Measurements from ENCODE around the gene MRLN. TPM values are rescaled to one million over a fixed set of nuclear protein-coding genes. Genes with fewer than 3 reads are reported as not detected.

MRLN gene
- total and polyA plus RNA-seq, 8 donors, result 5.0 TPM; not detected in 7

DNA sequence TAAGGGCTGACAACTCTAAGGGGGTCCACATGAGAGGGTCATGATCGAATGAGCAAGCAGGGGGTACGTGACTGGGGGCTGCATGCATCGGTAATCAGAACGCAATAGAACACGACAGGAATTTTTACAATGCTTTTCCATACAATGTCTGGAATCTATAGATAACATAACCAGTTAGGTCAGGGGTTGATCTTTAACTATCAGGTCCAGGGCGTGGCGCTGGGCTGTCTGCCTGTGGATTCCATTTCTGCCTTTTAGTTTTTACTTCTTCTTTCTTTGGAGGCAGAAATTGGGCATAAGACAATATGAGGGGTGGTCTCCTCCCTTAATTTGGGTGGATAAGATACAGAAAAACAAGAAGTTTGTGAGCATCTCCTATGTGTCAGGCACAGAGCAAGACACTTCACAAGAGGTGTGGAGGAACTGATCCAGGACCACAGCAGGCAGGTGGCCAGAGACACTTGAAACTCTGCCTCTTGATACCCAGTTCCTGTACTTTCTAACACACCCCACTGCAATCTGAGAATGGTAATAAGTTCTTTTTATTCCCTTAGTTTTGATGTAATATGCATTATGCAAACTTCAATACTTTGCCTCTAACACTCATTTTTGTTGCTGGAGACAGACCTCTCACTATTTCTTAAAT, 18.0 kb upstream of the MRLN start:
- no peak for DNase-seq

DNA sequence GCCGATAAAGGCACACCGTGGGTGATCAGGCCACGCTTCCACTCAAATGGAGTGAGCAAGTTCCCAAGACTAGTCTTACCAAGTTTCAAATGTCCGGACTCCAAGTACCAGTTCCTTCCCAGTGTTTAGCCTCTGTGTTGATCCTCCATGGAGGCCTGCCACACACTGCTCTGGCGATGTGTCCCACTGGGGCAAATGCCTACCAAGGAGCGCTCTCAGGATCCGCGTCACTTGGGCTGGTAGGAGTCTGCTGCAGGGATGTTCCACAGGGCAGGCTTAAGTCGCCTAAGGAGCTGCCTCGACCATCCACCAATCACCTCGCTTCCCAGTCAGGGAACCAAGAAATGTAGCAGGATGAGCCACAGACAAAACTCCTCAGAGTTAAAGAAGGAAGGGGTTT, 17.4 kb upstream of the MRLN start:
- TF ChIP-seq, protein P1, sequence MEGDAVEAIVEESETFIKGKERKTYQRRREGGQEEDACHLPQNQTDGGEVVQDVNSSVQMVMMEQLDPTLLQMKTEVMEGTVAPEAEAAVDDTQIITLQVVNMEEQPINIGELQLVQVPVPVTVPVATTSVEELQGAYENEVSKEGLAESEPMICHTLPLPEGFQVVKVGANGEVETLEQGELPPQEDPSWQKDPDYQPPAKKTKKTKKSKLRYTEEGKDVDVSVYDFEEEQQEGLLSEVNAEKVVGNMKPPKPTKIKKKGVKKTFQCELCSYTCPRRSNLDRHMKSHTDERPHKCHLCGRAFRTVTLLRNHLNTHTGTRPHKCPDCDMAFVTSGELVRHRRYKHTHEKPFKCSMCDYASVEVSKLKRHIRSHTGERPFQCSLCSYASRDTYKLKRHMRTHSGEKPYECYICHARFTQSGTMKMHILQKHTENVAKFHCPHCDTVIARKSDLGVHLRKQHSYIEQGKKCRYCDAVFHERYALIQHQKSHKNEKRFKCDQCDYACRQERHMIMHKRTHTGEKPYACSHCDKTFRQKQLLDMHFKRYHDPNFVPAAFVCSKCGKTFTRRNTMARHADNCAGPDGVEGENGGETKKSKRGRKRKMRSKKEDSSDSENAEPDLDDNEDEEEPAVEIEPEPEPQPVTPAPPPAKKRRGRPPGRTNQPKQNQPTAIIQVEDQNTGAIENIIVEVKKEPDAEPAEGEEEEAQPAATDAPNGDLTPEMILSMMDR (IDR thresholded peaks at IDR 0.05), result no peak
- TF ChIP-seq EP300 (IDR thresholded peaks at IDR 0.05), result no peak
- no peak for TF ChIP-seq POLR2A (IDR thresholded peaks at IDR 0.05)
- no peak for TF ChIP-seq POLR2AphosphoS5 (IDR thresholded peaks at IDR 0.05)
- H3K4me3 ChIP-seq, result no peak overlapping the region
- H3K4me1 ChIP-seq, result no peaks in the 10 kb centered on the region
- H3K27ac ChIP-seq, result no peak overlapping the region
- no peak for DNase-seq
- intact Hi-C loops (cut with DNase I; ENCODE audit: low total_unique reads), result no loop called here
- H3K36me3 ChIP-seq, result no peaks in the 10 kb centered on the region
- H3K27me3 ChIP-seq, result no peaks in the 10 kb centered on the region
- H3K9me3 ChIP-seq, result no peaks in the 10 kb centered on the region
- WGBS, 5 donors, result 94 to 98% (median 97%) methylated on average over 11 of the region's 11 CpGs

More for the DNA sequence above, 18.0 kb upstream of the MRLN start:
- H3K36me3 ChIP-seq, result no peaks in the 10 kb centered on the region
- no peaks in the 10 kb centered on the region for H3K9me3 ChIP-seq
- intact Hi-C loops (cut with DNase I; ENCODE audit: low total_unique reads), result no loop called here
- WGBS, 5 donors, result 82 to 90% (median 87%) methylated on average over 7 of the region's 7 CpGs
- H3K4me3 ChIP-seq, result no peak overlapping the region
- no peaks in the 10 kb centered on the region for H3K27me3 ChIP-seq
- H3K4me1 ChIP-seq, result no peaks in the 10 kb centered on the region
- H3K27ac ChIP-seq, result no peak overlapping the region
- no peak for TF ChIP-seq POLR2A (IDR thresholded peaks at IDR 0.05)
- TF ChIP-seq EP300 (IDR thresholded peaks at IDR 0.05), result no peak
- TF ChIP-seq, protein P1 (IDR thresholded peaks at IDR 0.05), result no peak
- TF ChIP-seq POLR2AphosphoS5 (IDR thresholded peaks at IDR 0.05), result no peak

DNA sequence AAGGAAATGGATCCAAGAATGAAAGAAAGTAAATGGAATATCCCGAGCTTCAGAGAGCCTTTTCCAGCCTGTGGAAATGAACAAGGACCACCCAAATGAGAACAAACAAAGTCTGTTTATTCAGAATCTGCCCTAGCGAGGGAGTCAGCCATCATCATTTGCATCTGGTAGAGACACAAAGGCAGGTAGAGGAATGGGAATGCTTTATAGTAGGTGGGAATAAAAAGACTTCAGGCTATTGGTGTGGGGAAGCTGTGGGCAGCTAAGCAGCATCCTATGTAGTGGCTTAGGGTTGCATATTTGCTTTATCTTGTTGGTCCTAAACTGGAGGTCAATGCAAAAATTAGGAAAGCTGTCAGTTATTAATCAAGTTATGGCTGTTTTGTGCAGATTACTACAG, 9.2 kb upstream of the MRLN start:
- TF ChIP-seq, protein P1 (IDR thresholded peaks at IDR 0.05), result no peak
- TF ChIP-seq POLR2AphosphoS5 (IDR thresholded peaks at IDR 0.05) (no peak), POLR2A (IDR thresholded peaks at IDR 0.05) (no peak), EP300 (IDR thresholded peaks at IDR 0.05) (no peak)
- no peak for DNase-seq
- Histone ChIP-seq H3K27ac (no peak overlapping the region), H3K9me3 (peaks cover 0 to 12% (median 4%) of the 10 kb centered on the region in 4 donors), H3K4me3 (no peak overlapping the region), H3K36me3 (no peaks in the 10 kb centered on the region), H3K27me3 (no peaks in the 10 kb centered on the region), H3K4me1 (no peaks in the 10 kb centered on the region)
- WGBS, 5 donors, result 20 to 38% (median 27%) methylated on average over 2 of the region's 2 CpGs
- intact Hi-C loops (cut with DNase I; ENCODE audit: low total_unique reads), result no loop called here

DNA sequence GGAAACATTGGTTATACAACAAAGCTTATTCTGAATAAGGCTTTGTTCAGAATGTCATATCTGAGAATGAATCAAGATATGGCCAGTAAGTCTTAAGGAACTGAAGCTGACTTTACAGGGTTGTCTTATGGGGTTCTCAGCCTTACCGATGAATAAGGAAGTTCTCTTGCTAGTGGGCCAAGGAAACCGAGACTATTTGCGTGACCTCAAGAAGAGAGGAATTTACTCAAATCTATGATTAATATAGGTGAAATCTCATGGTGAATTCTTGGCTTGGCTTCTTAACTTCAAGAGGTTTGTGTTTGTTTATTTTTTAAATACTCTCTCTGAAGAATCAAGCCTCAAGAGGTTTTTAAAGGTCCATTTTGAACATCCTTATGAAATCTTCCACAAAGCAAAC, 4.7 kb upstream of the MRLN start:
- Histone ChIP-seq H3K9me3 (peaks cover 0 to 12% (median 4%) of the 10 kb centered on the region in 4 donors), H3K4me3 (no peak overlapping the region), H3K4me1 (no peaks in the 10 kb centered on the region), H3K36me3 (no peaks in the 10 kb centered on the region), H3K27me3 (no peaks in the 10 kb centered on the region), H3K27ac (no peak overlapping the region)
- WGBS, 5 donors, result 56 to 81% (median 71%) methylated on average over 3 of the region's 3 CpGs
- TF ChIP-seq POLR2AphosphoS5 (IDR thresholded peaks at IDR 0.05) (no peak), EP300 (IDR thresholded peaks at IDR 0.05) (no peak), POLR2A (IDR thresholded peaks at IDR 0.05) (no peak)
- TF ChIP-seq, protein P1 (IDR thresholded peaks at IDR 0.05), result no peak
- peak in 1 of 2 donors; percentile 6 for DNase-seq
- intact Hi-C loops (cut with DNase I; ENCODE audit: low total_unique reads), result no loop called here

All from stomach (tissue), 9 donors.